Body of pancreas (tissue), 4 donors: ENCODE data around the gene DPY19L3. TPM values are rescaled to one million over a fixed set of nuclear protein-coding genes. Genes with fewer than 3 reads are reported as not detected.
A peak's percentile ranks its signal among the peaks of the same experiment; 100 is the strongest.
"Not testable (repeated sequence)": the region's sequence is repeated elsewhere in the genome, so short reads cannot be mapped to it uniquely, and the experiment has no call there.

Experiments used
- ATAC-seq: fragments of 150-250 bp; one replicate; pipeline ENCODE4 v1.9.1; 2016
- DNase-seq, 4 donors: peaks; one replicate each; pipeline ENCODE4 v3.0.0-alpha.2; 2019
- H3K27ac ChIP-seq, 4 donors: fragments of 200-600 bp; sonication (generic); 1 replicate in 3 of 4; 2 replicates in 1 of 4; pipeline versions ENCODE4 v1.5.1 to v1.6.1; 2016 to 2019; ENCODE audit warnings: mild to moderate bottlenecking in 1 of 4, mixed read lengths in 1 of 4, moderate library complexity in 1 of 4
- H3K27me3 ChIP-seq, 2 donors: fragments of 200-600 bp; sonication (generic); one replicate each; pipeline ENCODE4 v1.6.0; 2016; ENCODE audit warnings: mild to moderate bottlenecking in 1 of 2
- H3K36me3 ChIP-seq, 2 donors: fragments of 200-600 bp; sonication (generic); replicated peaks in 1 of 2; 2 replicates each; pipeline ENCODE4 v1.5.1; 2016; ENCODE audit warnings: low read depth in 2 of 2; ENCODE audit not compliant: insufficient read depth in 1 of 2
- H3K4me1 ChIP-seq: fragments of 200-600 bp; sonication (generic); one replicate; pipeline ENCODE4 v1.6.0; 2016
- H3K4me3 ChIP-seq, 2 donors: fragments of 200-600 bp; sonication (generic); 1 replicate in 1 of 2; 2 replicates in 1 of 2; pipeline ENCODE4 v1.5.1; 2016 to 2019
- H3K9me3 ChIP-seq, 3 donors: fragments of 200-600 bp; sonication (generic); 1 replicate in 2 of 3; 2 replicates in 1 of 3; pipeline ENCODE4 v1.5.1; 2016
- POLR2A ChIP-seq, 3 donors: fragments of 450-650 bp; IDR thresholded peaks; one replicate each; pipeline ENCODE4 v1.6.1; 2016; ENCODE audit warnings: antibody characterized with exemption in 3 of 3, mild to moderate bottlenecking in 2 of 3
- WGBS, 2 donors: methylation state at CpG; one replicate each; pipeline ENCODE4 v1.1.5; 2017; 5-methylcytosine and 5-hydroxymethylcytosine counted together
- intact Hi-C: fragments of 100-400 bp; cut with DNase I; formaldehyde crosslinking; loops from one replicate; pipeline ENCODE4 v1.15.1; 2023
- total RNA-seq, 2 donors: library from RNA; depleted of rRNA; stranded (reverse); fragments of >200 nt; gene quantifications; one replicate each; pipeline ENCODE4 v1.1.0, GENCODE V29; 2016
- TF ChIP-seq, protein P1 (sequence below), 7 experiments: fragments of 450-650 bp in 4 of 7; fragments of 200-600 bp in 3 of 7; sonication (generic) in 3 of 7; IDR thresholded peaks; one replicate each; pipeline ENCODE4 v1.5.1; 2016 to 2019; ENCODE audit warnings: antibody characterized with exemption in 7 of 7

Gene DPY19L3
- total RNA-seq, 2 donors from 2014 or later, result 14.3 to 24.4 TPM

GRCh38 chr19:32373585-32374295 lies 31.8 kb upstream of the DPY19L3 start:
- ATAC-seq (peak; percentile 99), DNase-seq (peak; percentile 44 to 86 (median 62))
- no peaks in the 10 kb centered on the region for H3K9me3 ChIP-seq
- peaks cover 22% of the 10 kb centered on the region for H3K4me1 ChIP-seq
- H3K36me3 ChIP-seq, result no peaks in the 10 kb centered on the region
- WGBS, 2 donors, result 28 to 32% methylated on average over 10 of the region's 10 CpGs
- no peak overlapping the region for H3K4me3 ChIP-seq
- no peak for TF ChIP-seq POLR2A (IDR thresholded peaks at IDR 0.05)
- TF ChIP-seq, protein P1, sequence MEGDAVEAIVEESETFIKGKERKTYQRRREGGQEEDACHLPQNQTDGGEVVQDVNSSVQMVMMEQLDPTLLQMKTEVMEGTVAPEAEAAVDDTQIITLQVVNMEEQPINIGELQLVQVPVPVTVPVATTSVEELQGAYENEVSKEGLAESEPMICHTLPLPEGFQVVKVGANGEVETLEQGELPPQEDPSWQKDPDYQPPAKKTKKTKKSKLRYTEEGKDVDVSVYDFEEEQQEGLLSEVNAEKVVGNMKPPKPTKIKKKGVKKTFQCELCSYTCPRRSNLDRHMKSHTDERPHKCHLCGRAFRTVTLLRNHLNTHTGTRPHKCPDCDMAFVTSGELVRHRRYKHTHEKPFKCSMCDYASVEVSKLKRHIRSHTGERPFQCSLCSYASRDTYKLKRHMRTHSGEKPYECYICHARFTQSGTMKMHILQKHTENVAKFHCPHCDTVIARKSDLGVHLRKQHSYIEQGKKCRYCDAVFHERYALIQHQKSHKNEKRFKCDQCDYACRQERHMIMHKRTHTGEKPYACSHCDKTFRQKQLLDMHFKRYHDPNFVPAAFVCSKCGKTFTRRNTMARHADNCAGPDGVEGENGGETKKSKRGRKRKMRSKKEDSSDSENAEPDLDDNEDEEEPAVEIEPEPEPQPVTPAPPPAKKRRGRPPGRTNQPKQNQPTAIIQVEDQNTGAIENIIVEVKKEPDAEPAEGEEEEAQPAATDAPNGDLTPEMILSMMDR (IDR thresholded peaks at IDR 0.05), result peak in 1 of 7 experiments; percentile 1
- intact Hi-C loops, result no loop called here
- peak overlapping the region; percentile 43 to 78 (median 64) for H3K27ac ChIP-seq
- H3K27me3 ChIP-seq, result no peaks in the 10 kb centered on the region

GRCh38 chr19:32374362-32374761 lies 31.2 kb upstream of the DPY19L3 start:
- H3K9me3 ChIP-seq, ATAC-seq, H3K36me3 ChIP-seq, intact Hi-C loops, DNase-seq, H3K4me3 ChIP-seq, H3K27me3 ChIP-seq: not testable (repeated sequence)
- Histone ChIP-seq H3K27ac (peak overlapping the region in 3 of 4 donors; percentile 11 to 78 (median 72)), H3K4me1 (peaks cover 22% of the 10 kb centered on the region)
- 64 to 72% methylated on average over 3 of the region's 3 CpGs for WGBS, 2 donors

DNA sequence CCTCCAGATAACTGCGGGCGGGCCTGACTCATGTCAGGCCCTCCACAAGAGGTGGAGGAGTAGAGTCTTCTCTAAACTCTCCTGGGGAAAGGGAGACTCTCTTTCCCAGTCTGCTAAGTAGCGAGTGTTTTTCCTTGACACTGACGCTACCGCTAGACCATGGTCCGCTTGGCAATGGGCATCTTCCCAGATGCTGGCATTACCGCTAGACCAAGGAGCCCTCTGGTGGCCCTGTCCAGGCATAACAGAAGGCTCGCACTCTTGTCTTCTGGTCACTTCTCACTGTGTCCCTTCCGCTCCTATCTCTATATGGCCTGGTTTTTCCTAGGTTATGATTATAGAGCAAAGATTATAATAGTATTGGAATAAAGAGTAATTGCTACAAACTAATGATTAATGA lies 28.5 kb upstream of the DPY19L3 start:
- peaks cover 22% of the 10 kb centered on the region for H3K4me1 ChIP-seq
- H3K9me3 ChIP-seq, H3K36me3 ChIP-seq, H3K27ac ChIP-seq, DNase-seq, H3K27me3 ChIP-seq, H3K4me3 ChIP-seq, intact Hi-C loops, ATAC-seq: not testable (repeated sequence)
- TF ChIP-seq, protein P1 (IDR thresholded peaks at IDR 0.05), result peak in 4 of 7 experiments; percentile 5 to 29 (median 18)
- WGBS, 2 donors, result 95 to 98% methylated on average over 9 of the region's 9 CpGs

DNA sequence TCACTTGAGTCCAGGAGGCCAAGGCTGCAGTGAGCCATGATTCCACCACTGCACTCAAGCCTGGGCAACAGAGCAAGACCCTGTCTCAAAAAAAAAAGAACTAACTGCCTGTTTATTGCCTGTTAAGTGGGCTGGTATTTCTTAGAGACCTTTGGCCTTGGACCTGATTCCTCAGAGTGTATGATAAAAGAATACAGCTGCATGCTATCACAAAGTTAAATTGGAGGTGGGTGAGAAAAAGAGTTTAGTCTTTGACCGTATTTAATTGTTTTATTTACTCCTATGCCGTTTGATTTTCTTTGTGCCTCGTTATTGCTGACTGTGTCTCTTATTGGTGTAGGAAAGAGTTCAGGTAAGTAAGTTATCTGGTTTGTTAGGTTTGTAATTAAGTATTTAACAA lies 25.3 kb upstream of the DPY19L3 start:
- ATAC-seq (no peak), DNase-seq (no peak)
- H3K36me3 ChIP-seq, result peaks cover 0 to 5% of the 10 kb centered on the region in 2 donors
- intact Hi-C loops, result no loop called here
- no peak overlapping the region for H3K4me3 ChIP-seq
- TF ChIP-seq POLR2A (IDR thresholded peaks at IDR 0.05), result no peak
- TF ChIP-seq, protein P1 (IDR thresholded peaks at IDR 0.05), result no peak
- H3K27ac ChIP-seq, result no peak overlapping the region
- H3K4me1 ChIP-seq, result no peaks in the 10 kb centered on the region
- no peaks in the 10 kb centered on the region for H3K9me3 ChIP-seq
- H3K27me3 ChIP-seq, result no peaks in the 10 kb centered on the region
- 27 to 45% methylated on average over 3 of the region's 3 CpGs for WGBS, 2 donors

GRCh38 chr19:32387701-32388392 lies 17.7 kb upstream of the DPY19L3 start:
- DNase-seq (peak in 3 of 4 donors; percentile 16 to 57 (median 29)), ATAC-seq (no peak)
- H3K36me3 ChIP-seq, result peaks cover 0 to 1% of the 10 kb centered on the region in 2 donors
- H3K9me3 ChIP-seq, result no peaks in the 10 kb centered on the region
- intact Hi-C loops, result no loop called here
- peaks cover 21% of the 10 kb centered on the region for H3K4me1 ChIP-seq
- TF ChIP-seq POLR2A (IDR thresholded peaks at IDR 0.05), result no peak
- TF ChIP-seq, protein P1 (IDR thresholded peaks at IDR 0.05), result no peak
- no peak overlapping the region for H3K4me3 ChIP-seq
- H3K27me3 ChIP-seq, result no peaks in the 10 kb centered on the region
- H3K27ac ChIP-seq, result peak overlapping the region in 3 of 4 donors; percentile 1 to 59 (median 34)
- WGBS, 2 donors, result 49 to 69% methylated on average over 7 of the region's 7 CpGs
